Gastrocnemius medialis (tissue), 4 donors: ENCODE results near the gene SORL1. TPM values are rescaled to one million over a fixed set of nuclear protein-coding genes. Genes with fewer than 3 reads are reported as not detected.

Source experiments
- ATAC-seq, 2 donors: fragments of 150-250 bp; one replicate each; pipeline ENCODE4 v1.9.1; 2016
- DNase-seq, 2 donors: peaks; one replicate each; pipeline ENCODE4 v3.0.0-alpha.2; 2019
- H3K27ac ChIP-seq, 4 donors: fragments of 200-600 bp; sonication (generic); 1 replicate in 1 of 4; 2 replicates in 3 of 4; pipeline ENCODE4 v1.5.1; 2016 to 2018; ENCODE audit warnings: mild to moderate bottlenecking in 2 of 4, moderate library complexity in 1 of 4
- H3K27me3 ChIP-seq, 3 donors: fragments of 200-600 bp; sonication (generic) in 2 of 3; 1 replicate in 1 of 3; 2 replicates in 2 of 3; pipeline versions ENCODE4 v1.5.1 to v1.6.0; 2016 to 2019; ENCODE audit warnings: mild to moderate bottlenecking in 1 of 3, moderate library complexity in 1 of 3
- H3K36me3 ChIP-seq, 2 donors: fragments of 200-600 bp; sonication (generic) in 1 of 2; one replicate each; pipeline ENCODE4 v1.5.1; 2017 to 2018
- H3K4me1 ChIP-seq, 2 donors: fragments of 200-600 bp; sonication (generic) in 1 of 2; one replicate each; pipeline ENCODE4 v1.5.1; 2016 to 2017; ENCODE audit warnings: mild to moderate bottlenecking in 2 of 2
- H3K4me3 ChIP-seq, 4 donors: fragments of 200-600 bp; sonication (generic) in 3 of 4; 1 replicate in 1 of 4; 2 replicates in 3 of 4; pipeline ENCODE4 v1.5.1; 2016 to 2019; ENCODE audit warnings: mild to moderate bottlenecking in 2 of 4
- H3K9me3 ChIP-seq, 3 donors: fragments of 200-600 bp; sonication (generic) in 2 of 3; 1 replicate in 1 of 3; 2 replicates in 2 of 3; pipeline ENCODE4 v1.5.1; 2016 to 2019
- POLR2A ChIP-seq, 2 donors: fragments of 450-650 bp; IDR thresholded peaks; one replicate each; pipeline ENCODE4 v1.6.1; 2017; ENCODE audit warnings: antibody characterized with exemption in 2 of 2, mild to moderate bottlenecking in 2 of 2, moderate library complexity in 2 of 2
- in situ Hi-C, 4 donors: fragments of 200-750 bp; cut with MboI; loops; one replicate each; pipeline versions ENCODE4 v1.15.0 to v1.8.0; 2017; ENCODE audit warnings: low sequenced_read_pairs in 4 of 4
- intact Hi-C: fragments of 100-400 bp; cut with DNase I; formaldehyde crosslinking; loops from one replicate; pipeline ENCODE4 v1.15.1; 2023; ENCODE audit warnings: low total_unique reads
- total RNA-seq, 4 donors: library from RNA; depleted of rRNA; stranded (reverse); fragments of >200 nt; gene quantifications; one replicate each; pipeline versions ENCODE4 v1.1.0 to v1.2.3, GENCODE V29; 2016
- TF ChIP-seq, protein P1 (sequence below), 5 experiments: fragments of 450-650 bp in 3 of 5; fragments of 200-600 bp in 2 of 5; sonication (generic) in 2 of 5; IDR thresholded peaks in 4 of 5; conservative IDR thresholded peaks in 1 of 5; 1 replicate in 4 of 5; 2 replicates in 1 of 5; pipeline ENCODE4 v1.5.1; 2016 to 2019; ENCODE audit warnings: antibody characterized with exemption in 5 of 5, mild to moderate bottlenecking in 3 of 5, moderate library complexity in 3 of 5

SORL1 gene
- total RNA-seq, 4 donors from 2014 or later, result 0.78 to 2.7 (median 2.3) TPM

DNA sequence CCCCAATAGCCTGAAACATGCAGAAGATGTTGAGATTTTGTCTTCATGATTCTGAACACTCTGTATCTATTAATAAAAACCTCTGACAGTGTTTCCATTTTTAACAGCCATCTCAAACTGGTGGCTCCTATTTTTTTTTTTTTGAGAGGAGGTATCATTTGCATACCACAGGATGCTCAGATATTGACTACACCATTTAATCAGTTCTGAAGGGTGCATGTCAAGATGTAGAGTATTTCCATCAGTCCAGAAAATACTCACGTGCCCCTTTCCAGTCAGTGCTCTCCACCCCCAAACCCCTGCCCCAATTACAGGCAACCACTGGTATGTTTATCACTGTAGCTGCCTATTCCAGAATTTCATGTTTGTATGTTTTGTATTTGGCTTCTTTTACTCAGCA, 85.9 kb downstream of the SORL1 start:
- TF ChIP-seq POLR2A (IDR thresholded peaks at IDR 0.05), result no peak
- TF ChIP-seq, protein P1, sequence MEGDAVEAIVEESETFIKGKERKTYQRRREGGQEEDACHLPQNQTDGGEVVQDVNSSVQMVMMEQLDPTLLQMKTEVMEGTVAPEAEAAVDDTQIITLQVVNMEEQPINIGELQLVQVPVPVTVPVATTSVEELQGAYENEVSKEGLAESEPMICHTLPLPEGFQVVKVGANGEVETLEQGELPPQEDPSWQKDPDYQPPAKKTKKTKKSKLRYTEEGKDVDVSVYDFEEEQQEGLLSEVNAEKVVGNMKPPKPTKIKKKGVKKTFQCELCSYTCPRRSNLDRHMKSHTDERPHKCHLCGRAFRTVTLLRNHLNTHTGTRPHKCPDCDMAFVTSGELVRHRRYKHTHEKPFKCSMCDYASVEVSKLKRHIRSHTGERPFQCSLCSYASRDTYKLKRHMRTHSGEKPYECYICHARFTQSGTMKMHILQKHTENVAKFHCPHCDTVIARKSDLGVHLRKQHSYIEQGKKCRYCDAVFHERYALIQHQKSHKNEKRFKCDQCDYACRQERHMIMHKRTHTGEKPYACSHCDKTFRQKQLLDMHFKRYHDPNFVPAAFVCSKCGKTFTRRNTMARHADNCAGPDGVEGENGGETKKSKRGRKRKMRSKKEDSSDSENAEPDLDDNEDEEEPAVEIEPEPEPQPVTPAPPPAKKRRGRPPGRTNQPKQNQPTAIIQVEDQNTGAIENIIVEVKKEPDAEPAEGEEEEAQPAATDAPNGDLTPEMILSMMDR (IDR thresholded peaks at IDR 0.05 in 4 of 5, conservative IDR thresholded peaks at IDR 0.05 in 1 of 5), result no peak
- Histone ChIP-seq H3K9me3 (no peaks in the 10 kb centered on the region), H3K4me1 (no peaks in the 10 kb centered on the region), H3K27me3 (no peaks in the 10 kb centered on the region), H3K36me3 (no peaks in the 10 kb centered on the region), H3K4me3 (no peak overlapping the region), H3K27ac (no peak overlapping the region)
- ATAC-seq, result no peak
- intact Hi-C loops, result loop anchor here (10.0 kb wide), 1 partner anchor 223 kb away; no protein-coding TSS in a partner anchor
- in situ Hi-C loops, result no loop called here
- DNase-seq, result no peak

DNA sequence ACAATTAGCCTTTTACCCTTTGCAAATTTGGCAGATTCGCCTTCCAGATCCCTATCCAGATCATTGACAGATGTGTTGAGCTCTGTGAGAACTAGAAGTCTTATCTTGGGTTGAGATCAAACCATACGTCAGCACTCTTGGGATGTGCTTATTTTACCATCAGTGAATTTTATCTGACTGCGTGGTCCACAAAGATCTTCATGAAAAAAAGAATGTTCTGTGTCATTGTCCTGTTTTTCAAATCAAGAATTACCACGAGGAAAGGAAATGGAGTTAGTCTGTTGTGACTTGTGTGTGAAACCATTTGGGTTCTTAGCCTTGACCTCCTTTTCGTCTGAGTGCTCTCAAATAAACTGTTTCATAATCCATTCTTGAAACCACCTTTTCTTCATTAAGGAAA, 86.9 kb downstream of the SORL1 start:
- intact Hi-C loops, result loop anchor here (10.0 kb wide), 1 partner anchor 224 kb away; no protein-coding TSS in a partner anchor
- in situ Hi-C loops, result no loop called here
- Histone ChIP-seq H3K27me3 (no peaks in the 10 kb centered on the region), H3K27ac (no peak overlapping the region), H3K4me3 (no peak overlapping the region), H3K4me1 (no peaks in the 10 kb centered on the region), H3K36me3 (no peaks in the 10 kb centered on the region), H3K9me3 (no peaks in the 10 kb centered on the region)
- no peak for TF ChIP-seq POLR2A (IDR thresholded peaks at IDR 0.05)
- TF ChIP-seq, protein P1 (IDR thresholded peaks at IDR 0.05 in 4 of 5, conservative IDR thresholded peaks at IDR 0.05 in 1 of 5), result no peak
- ATAC-seq (no peak), DNase-seq (no peak)

DNA sequence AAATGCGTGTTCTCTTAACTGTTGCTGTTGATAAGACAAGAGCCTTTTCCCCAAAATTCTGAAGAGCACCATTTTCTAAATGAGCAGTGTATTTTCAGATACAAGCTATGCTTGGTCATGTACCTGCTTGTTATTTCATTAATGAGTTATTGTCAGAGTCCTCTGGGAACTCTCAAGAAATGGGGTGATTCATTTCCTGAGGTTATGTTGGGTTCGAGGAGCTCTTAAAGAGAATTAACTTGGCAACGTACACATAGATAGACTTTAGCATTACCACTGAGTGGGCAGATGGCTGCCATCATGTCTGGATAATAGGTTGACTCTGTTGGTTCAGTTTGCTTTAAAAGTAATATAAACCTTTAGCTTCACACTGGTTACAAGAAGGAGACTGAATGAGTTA, 88.5 kb downstream of the SORL1 start:
- no peak overlapping the region for H3K4me3 ChIP-seq
- no peaks in the 10 kb centered on the region for H3K4me1 ChIP-seq
- no peaks in the 10 kb centered on the region for H3K27me3 ChIP-seq
- H3K36me3 ChIP-seq, result no peaks in the 10 kb centered on the region
- intact Hi-C loops (no loop called here), in situ Hi-C loops (no loop called here)
- H3K9me3 ChIP-seq, result no peaks in the 10 kb centered on the region
- TF ChIP-seq POLR2A (IDR thresholded peaks at IDR 0.05), result no peak
- TF ChIP-seq, protein P1 (IDR thresholded peaks at IDR 0.05 in 4 of 5, conservative IDR thresholded peaks at IDR 0.05 in 1 of 5), result no peak
- DNase-seq (no peak), ATAC-seq (no peak)
- H3K27ac ChIP-seq, result no peak overlapping the region

DNA sequence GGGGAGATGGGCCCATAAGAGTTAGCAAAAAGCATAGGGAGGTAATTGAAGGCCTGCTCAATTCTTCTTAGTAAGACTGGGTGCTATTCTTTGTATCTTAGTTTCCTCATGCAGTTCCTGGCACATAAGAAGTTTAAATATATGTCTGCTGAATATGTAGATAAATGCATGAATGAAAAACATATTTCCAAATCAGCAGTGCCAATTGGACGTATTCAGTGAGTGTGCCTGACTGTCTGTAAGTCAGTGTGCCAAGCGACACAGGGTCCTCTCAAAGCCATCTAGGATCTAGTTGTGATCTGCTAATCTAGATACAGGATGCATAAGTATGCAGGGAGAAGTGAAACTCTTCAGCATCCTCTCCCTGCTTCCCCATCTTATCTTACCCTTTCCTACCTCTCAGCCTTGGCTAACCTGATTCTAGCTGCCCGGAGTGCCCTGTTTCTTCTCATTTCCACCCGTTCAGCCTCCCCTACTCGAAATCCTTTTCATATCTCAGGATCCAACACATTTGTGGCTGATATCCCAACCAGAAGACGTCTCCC, 91.8 kb downstream of the SORL1 start:
- ATAC-seq, result no peak
- H3K9me3 ChIP-seq, result no peaks in the 10 kb centered on the region
- H3K4me3 ChIP-seq, result no peak overlapping the region
- intact Hi-C loops, result no loop called here
- no peaks in the 10 kb centered on the region for H3K27me3 ChIP-seq
- TF ChIP-seq, protein P1 (IDR thresholded peaks at IDR 0.05 in 4 of 5, conservative IDR thresholded peaks at IDR 0.05 in 1 of 5), result no peak
- no peak for TF ChIP-seq POLR2A (IDR thresholded peaks at IDR 0.05)
- H3K27ac ChIP-seq, result no peak overlapping the region
- H3K4me1 ChIP-seq, result no peaks in the 10 kb centered on the region
- H3K36me3 ChIP-seq, result no peaks in the 10 kb centered on the region
- in situ Hi-C loops, result no loop called here
- no peak for DNase-seq

DNA sequence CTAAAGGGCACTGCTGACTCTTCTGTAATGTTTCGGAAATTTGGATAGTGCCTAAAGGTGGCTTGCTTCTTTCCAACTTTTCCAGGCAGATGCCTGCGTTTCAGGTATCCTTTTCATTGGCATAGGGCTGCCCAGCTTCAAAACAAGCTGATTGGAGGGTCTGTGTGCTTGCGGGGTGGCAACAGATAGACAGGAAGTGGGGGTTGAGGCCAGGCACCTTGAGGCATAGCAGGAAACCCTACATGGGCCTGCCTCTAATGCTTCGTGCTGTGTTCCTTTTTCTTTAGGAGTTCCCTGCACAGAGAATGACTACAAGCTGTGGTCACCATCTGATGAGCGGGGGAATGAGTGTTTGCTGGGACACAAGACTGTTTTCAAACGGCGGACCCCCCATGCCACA, 92.8 kb downstream of the SORL1 start:
- ATAC-seq (no peak), DNase-seq (no peak)
- TF ChIP-seq POLR2A (IDR thresholded peaks at IDR 0.05), result no peak
- TF ChIP-seq, protein P1 (IDR thresholded peaks at IDR 0.05 in 4 of 5, conservative IDR thresholded peaks at IDR 0.05 in 1 of 5), result no peak
- Histone ChIP-seq H3K27me3 (no peaks in the 10 kb centered on the region), H3K9me3 (no peaks in the 10 kb centered on the region), H3K4me3 (no peak overlapping the region), H3K27ac (no peak overlapping the region), H3K4me1 (no peaks in the 10 kb centered on the region), H3K36me3 (no peaks in the 10 kb centered on the region)
- intact Hi-C loops (no loop called here), in situ Hi-C loops (no loop called here)
